ENCODE results near the gene AACS. TPM values are rescaled to one million over a fixed set of nuclear protein-coding genes. Genes with fewer than 3 reads are reported as not detected.

AACS gene
- total and polyA plus RNA-seq, 2 experiments from 2014 or later, result 24.2 to 33.2 TPM

- Histone ChIP-seq H3K9me3 (ENCODE audit: low read depth) (no peaks in the 10 kb centered on the region), H4K20me1 (ENCODE audit: insufficient read depth, poor library complexity, severe bottlenecking) (no peaks in the 10 kb centered on the region), H3K27ac (no peak within 1 kb of the TSS), H3K79me2 (no peaks in the 10 kb centered on the region), H3K27me3 (peaks cover 57% of the 10 kb centered on the region), H3K36me3 (replicated peaks; ENCODE audit: insufficient read depth, low read depth) (no peaks in the 10 kb centered on the region), H3K4me2 (peak within 1 kb of the TSS; percentile 86), H3K9me2 (replicated peaks; ENCODE audit: insufficient read depth) (no peaks in the 10 kb centered on the region), H3K4me1 (ENCODE audit: insufficient read depth) (peaks cover 11% of the 10 kb centered on the region), H2AFZ (no peak within 1 kb of the TSS), H3K4me3 (no peak within 1 kb of the TSS)
- TF ChIP-seq EZH2 (IDR thresholded peaks at IDR 0.05; ENCODE audit: borderline replicate concordance) (no peak), EZH2phosphoT487 (IDR thresholded peaks at IDR 0.05; ENCODE audit: low read depth, severe bottlenecking, unreplicated experiment) (no peak), CTCF (IDR thresholded peaks at IDR 0.05; ENCODE audit: poor library complexity) (peak; percentile 36)
- 5% methylated on average over 18 of the region's 71 CpGs for WGBS (ENCODE audit: low lambda C conversion rate, missing lambda C conversion rate)
- DNase-seq (ENCODE audit: low spot score), result peak; percentile 85
These were observed 120.7 kb downstream of the AACS start, which contains the start of gene TMEM132B for GRCh38 chr12:125185740-125186470. TMEM132B (plus strand) TSS chr12:125186386.

DNA sequence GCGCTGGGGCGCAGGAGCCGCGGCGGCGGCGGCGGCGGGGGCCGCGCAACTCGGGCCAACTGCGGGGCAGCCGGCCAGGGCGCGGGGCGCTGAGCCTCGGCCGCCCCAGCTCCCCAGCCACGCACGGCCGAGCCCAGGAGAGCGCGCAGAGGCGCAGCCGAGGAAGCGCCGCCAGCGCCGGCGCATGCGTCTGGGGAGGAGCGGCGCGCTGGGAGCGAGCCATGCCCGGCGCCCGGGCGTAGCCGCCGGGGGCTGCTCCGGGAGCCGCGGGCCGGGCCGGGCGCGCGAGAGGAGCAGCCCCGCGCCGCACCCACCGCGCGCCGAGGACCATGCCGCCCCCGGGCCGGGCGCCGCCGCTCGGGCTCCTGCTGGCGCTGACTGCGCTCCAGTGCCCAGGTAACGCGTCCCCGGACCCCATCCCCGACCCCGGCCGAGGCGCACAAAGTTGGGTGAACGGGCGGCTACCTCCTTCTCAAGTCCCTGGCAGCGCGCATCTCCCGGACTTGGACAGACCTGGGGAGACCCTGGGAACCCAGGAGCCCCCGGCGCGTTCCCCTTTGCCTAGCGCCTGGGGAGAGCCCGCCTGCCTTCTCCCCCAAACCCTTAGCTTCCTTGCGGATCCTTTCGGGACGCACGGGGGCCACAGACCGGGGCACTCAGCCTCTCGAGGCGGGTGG, 121.4 kb downstream of the AACS start:
- H3K27ac ChIP-seq, result no peak overlapping the region
- H3K9me3 ChIP-seq (ENCODE audit: low read depth), result no peaks in the 10 kb centered on the region
- whole genome bisulfite sequencing (ENCODE audit: low lambda C conversion rate, missing lambda C conversion rate), result 1% methylated on average over 32 of the region's 90 CpGs
- H4K20me1 ChIP-seq (ENCODE audit: insufficient read depth, poor library complexity, severe bottlenecking), result no peaks in the 10 kb centered on the region
- H3K27me3 ChIP-seq, result peaks cover 61% of the 10 kb centered on the region
- H2AFZ ChIP-seq, result no peak overlapping the region
- H3K4me2 ChIP-seq, result peak overlapping the region; percentile 86
- no peak overlapping the region for H3K4me3 ChIP-seq
- peaks cover 11% of the 10 kb centered on the region for H3K4me1 ChIP-seq (ENCODE audit: insufficient read depth)
- no peaks in the 10 kb centered on the region for H3K79me2 ChIP-seq
- TF ChIP-seq CTCF (IDR thresholded peaks at IDR 0.05; ENCODE audit: poor library complexity) (no peak), EZH2phosphoT487 (IDR thresholded peaks at IDR 0.05; ENCODE audit: low read depth, severe bottlenecking, unreplicated experiment) (no peak), EZH2 (IDR thresholded peaks at IDR 0.05; ENCODE audit: borderline replicate concordance) (no peak)
- DNase-seq (ENCODE audit: low spot score), result no peak
- no peaks in the 10 kb centered on the region for H3K36me3 ChIP-seq (replicated peaks; ENCODE audit: insufficient read depth, low read depth)
- H3K9me2 ChIP-seq (replicated peaks; ENCODE audit: insufficient read depth), result no peaks in the 10 kb centered on the region

- DNase-seq (ENCODE audit: low spot score), result no peak
- TF ChIP-seq CTCF (IDR thresholded peaks at IDR 0.05; ENCODE audit: poor library complexity), result no peak
- peak; percentile 77 for TF ChIP-seq EZH2 (IDR thresholded peaks at IDR 0.05; ENCODE audit: borderline replicate concordance)
- peak; percentile 15 for TF ChIP-seq EZH2phosphoT487 (IDR thresholded peaks at IDR 0.05; ENCODE audit: low read depth, severe bottlenecking, unreplicated experiment)
- no peak overlapping the region for H3K27ac ChIP-seq
- H3K27me3 ChIP-seq, result peaks cover 64% of the 10 kb centered on the region
- no peaks in the 10 kb centered on the region for H3K36me3 ChIP-seq (replicated peaks; ENCODE audit: insufficient read depth, low read depth)
- peaks cover 11% of the 10 kb centered on the region for H3K4me1 ChIP-seq (ENCODE audit: insufficient read depth)
- H3K79me2 ChIP-seq, result no peaks in the 10 kb centered on the region
- no peak overlapping the region for H3K4me3 ChIP-seq
- H3K4me2 ChIP-seq, result peak overlapping the region; percentile 86
- no peaks in the 10 kb centered on the region for H3K9me3 ChIP-seq (ENCODE audit: low read depth)
- no peak overlapping the region for H2AFZ ChIP-seq
- 2% methylated on average over 18 of the region's 41 CpGs for WGBS (ENCODE audit: low lambda C conversion rate, missing lambda C conversion rate)
- H3K9me2 ChIP-seq (replicated peaks; ENCODE audit: insufficient read depth), result no peaks in the 10 kb centered on the region
- H4K20me1 ChIP-seq (ENCODE audit: insufficient read depth, poor library complexity, severe bottlenecking), result no peaks in the 10 kb centered on the region
These were observed 122.0 kb downstream of the AACS start for GRCh38 chr12:125187148-125187745.

Measured in hepatocyte (in vitro differentiated cells).